GM19452 (cell line): Measurements from ENCODE around the gene NPLOC4.
"Not testable (repeated sequence)": the region's sequence is repeated elsewhere in the genome, so short reads cannot be mapped to it uniquely, and the experiment has no call there.

ENCODE experiments used
- ATAC-seq: cut with Tn5 transposase; IDR thresholded peaks from one replicate; pipeline ENCODE4 v1.9.1; 2021; ENCODE audit not compliant: unreplicated experiment

The NPLOC4 gene

DNA sequence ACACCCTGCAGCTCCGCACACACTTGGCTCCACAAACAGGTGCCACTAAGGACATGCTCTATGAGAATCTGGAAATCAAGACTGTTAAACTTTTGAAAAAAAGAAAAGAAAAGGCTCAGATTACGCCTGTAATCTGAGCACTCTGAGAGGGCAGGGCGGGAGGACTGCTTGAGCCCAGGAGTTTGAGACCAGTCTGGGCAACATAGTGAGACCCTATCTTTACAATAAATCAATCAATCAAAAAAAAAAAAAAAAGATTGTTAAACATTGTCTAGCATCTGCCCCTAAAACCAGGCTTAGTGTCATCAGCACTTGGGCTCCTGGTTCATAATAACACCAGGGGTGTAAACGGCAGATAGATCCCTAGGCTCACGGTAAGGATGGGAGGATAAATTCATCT is 47.3 kb downstream of the NPLOC4 start:
- ATAC-seq = no peak

GRCh38 chr17:81586096-81586495 is 50.8 kb downstream of the NPLOC4 start:
- ATAC-seq = no peak

- ATAC-seq = not testable (repeated sequence)
Observed at GRCh38 chr17:81584771-81585170, 52.1 kb downstream of the NPLOC4 start.

DNA sequence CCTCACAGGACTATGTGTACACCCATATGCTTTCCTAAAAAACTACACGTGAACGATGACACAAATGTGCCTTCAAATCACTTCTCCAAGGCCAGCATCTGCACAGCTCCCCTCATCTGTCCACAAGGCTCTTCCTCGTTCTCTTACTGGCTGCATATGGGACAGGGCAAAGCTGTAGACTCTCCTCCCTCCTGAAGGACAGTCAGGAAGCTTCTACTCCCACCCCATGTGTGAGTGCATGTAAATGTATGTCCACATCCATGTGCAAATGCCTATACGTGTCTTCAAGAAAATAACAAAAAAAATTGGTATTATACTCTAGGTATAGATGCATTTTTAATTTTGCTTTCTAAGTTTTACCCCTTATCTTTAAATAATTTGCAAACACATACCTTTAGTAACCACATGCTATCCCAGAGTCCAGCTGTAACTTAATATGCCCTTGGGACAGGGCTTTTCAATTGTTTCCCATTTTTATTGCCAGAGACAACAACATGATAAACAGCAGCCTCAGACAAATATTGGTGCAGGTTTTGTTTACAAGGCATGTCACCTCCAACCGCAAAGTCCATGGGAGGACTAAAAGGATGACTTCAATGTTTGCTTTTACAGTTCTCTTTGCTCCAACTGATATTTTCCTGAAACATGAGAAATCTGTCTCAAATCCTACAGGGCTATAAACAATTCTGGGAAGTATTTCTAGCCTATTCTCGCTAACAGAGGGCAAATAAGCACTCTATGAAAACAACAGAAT is 53.1 kb downstream of the NPLOC4 start:
- no peak for ATAC-seq

DNA sequence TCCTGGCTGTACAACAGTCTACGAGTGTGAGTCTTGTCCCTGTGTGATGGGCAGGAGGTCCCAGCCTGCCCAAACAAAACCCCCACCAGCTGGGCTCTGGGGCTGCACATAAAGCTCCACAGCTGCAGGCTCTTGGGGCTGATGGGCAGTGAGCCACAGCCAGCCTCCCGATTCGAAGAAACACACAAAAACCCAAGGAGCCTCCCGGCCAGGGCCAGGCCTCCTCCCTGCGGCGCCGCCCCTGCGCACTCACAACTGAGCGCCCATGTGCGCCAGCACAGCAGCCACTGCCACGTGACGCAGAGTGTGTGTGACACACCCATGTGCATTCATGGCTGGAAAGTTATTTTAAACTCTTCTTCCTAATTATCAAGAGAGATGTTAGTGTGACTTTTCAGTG is 54.2 kb downstream of the NPLOC4 start:
- no peak for ATAC-seq

- ATAC-seq = no peak
Observed at GRCh38 chr17:81582341-81582740, 54.6 kb downstream of the NPLOC4 start.

GRCh38 chr17:81581758-81582157 is 55.2 kb downstream of the NPLOC4 start:
- no peak for ATAC-seq

- no peak for ATAC-seq
Observed at GRCh38 chr17:81580481-81580880, 56.4 kb downstream of the NPLOC4 start.

GRCh38 chr17:81579821-81580321 is 57.0 kb downstream of the NPLOC4 start:
- no peak for ATAC-seq

GRCh38 chr17:81579298-81579697 is 57.6 kb downstream of the NPLOC4 start:
- no peak for ATAC-seq

- no peak for ATAC-seq
Observed at GRCh38 chr17:81578561-81579225, 58.2 kb downstream of the NPLOC4 start.

DNA sequence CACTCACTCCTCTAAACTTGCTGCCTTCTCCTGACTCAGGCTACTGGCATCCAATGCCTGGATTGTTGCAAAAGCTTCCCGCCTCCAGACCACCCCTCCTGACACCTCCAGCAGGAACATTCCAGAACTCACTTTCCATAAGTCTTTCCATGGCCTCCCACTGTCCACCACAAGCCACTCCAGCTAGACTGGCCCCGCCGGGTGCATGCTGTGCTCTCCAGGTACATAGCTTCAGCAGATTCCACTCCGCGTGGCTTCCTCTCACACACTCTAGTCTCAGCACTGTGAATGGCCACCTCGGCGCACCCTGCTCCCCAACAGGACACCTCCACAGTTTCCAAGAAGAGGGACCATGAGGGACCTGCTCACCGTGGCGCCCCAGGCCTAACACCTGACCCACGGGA is 58.9 kb downstream of the NPLOC4 start:
- no peak for ATAC-seq

- ATAC-seq = no peak
Observed at GRCh38 chr17:81577278-81578000, 59.5 kb downstream of the NPLOC4 start.

DNA sequence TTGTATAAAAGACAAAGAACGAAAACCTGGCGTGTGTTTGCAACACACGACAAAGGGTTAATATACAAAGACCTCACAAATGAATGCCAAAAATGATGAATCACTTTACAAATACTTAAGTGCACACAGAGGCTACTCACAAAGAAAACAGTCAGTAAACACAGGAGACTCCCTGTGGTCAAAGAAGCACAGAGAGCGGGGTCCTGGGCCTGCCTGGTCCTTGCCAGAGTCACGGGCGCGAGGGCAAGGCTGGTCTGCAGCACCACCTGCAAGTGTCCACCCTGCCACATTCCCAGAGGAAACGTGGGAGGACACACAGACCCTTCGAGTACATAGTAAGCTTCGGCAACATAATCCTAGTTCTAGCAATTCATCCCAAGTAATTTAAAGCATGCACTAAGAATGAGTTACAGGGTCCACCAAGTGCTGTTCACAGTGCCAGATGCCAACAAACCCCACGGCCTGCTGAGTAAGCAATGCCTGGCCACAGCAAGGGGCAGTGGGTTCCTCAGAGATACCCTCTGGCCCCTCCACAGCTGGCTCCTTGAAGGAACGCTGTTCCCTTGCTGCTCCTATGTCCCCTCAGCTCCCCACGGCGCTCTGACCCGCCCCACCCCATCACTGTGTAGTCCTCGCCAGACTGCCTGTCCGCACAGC is 60.2 kb downstream of the NPLOC4 start:
- no peak for ATAC-seq

- no peak for ATAC-seq
Observed at GRCh38 chr17:81575836-81576235, 61.1 kb downstream of the NPLOC4 start.

GRCh38 chr17:81574643-81574956 is 62.3 kb downstream of the NPLOC4 start:
- no peak for ATAC-seq

DNA sequence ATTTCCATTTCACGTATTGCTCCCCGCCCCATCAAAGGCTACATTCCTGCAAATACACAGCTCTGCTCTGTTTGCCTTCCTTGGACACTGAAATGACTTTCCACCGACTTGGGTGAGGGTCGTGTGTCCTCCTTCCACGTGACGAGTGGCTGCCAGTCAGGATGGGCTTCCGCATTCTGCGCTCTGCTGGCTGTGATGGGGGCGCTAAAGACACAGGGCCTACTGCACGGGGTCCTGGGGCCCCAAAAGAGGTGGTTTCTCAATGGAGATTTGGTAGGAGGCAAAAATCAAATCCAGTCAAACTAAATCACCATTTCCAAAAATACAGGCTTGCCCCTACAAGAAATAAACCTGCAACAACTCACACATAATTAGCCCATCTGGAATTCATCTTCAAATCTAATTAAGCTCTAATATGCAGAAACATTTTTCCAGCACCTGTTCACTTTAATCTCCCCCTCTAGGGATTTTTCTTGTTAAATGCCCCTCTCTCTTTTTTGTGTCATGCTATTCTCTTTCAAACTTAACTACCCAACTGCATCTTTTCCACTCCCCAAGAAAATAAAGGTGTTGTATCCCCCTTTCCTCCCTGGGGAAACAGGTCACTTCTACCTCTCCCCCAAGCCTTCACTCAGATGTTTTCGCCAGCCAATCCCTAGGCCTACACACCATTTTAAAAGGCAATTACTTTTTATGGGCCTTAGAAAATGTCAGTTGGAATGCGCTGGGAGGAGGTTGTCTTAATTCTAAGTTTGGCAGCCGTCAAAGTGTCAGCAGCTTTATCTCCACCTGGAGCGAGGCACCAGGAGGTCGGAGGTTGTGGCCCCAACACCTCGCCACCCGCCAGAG is 62.9 kb downstream of the NPLOC4 start:
- ATAC-seq = no peak

- ATAC-seq = no peak
Observed at GRCh38 chr17:81572563-81573168, 64.2 kb downstream of the NPLOC4 start.

DNA sequence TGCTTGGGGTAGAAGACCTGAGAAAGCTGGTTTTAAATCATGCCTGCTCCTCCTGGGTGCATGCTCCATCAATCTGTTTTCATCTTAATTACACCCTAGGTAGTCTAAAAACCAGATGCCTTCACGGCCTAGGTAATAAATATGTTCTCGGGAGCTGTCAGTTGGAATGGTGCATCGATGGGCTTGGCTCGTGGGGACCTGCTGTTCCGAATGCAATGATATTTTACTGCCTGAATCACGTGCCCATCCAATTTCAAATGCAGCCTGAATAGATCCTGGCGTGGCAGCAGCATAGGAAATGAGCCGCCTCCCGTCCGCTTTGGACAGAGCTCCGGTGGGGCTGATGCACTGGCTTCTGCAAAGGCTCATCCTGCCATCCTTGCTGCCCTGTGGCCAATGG is 65.9 kb downstream of the NPLOC4 start:
- ATAC-seq = no peak

- ATAC-seq = no peak
Observed at GRCh38 chr17:81569986-81570514, 66.9 kb downstream of the NPLOC4 start.
